GM18858 (cell line): ENCODE measurements around the gene ZCCHC8.
"Not testable (repeated sequence)": the region's sequence is repeated elsewhere in the genome, so short reads cannot be mapped to it uniquely, and the experiment has no call there.

ENCODE experiments used
- ATAC-seq: cut with Tn5 transposase; IDR thresholded peaks from one replicate; pipeline ENCODE4 v1.9.1; 2021; ENCODE audit not compliant: unreplicated experiment

ZCCHC8 gene

DNA sequence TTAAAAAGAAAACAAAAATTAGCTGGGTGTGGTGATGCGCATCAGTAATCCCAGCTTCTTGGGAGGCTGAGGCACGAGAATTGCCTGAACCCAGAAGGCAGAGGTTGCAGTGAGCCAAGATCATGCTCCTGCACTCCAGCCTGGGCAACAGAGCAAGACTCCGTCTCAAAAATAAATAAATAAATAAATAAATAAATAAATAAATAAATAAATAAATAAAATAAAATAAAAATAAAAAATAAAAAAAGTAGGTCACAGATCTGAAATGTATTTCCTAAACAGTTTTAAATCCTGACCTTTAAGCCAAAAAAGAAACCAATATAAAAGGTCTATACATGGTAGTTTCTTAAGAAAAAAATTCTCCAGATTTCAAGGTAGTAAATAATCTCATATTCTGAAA lies 12.3 kb upstream of the ZCCHC8 start:
- not testable (repeated sequence) for ATAC-seq

GRCh38 chr12:122508163-122508562 lies 7.4 kb upstream of the ZCCHC8 start:
- ATAC-seq = no peak

DNA sequence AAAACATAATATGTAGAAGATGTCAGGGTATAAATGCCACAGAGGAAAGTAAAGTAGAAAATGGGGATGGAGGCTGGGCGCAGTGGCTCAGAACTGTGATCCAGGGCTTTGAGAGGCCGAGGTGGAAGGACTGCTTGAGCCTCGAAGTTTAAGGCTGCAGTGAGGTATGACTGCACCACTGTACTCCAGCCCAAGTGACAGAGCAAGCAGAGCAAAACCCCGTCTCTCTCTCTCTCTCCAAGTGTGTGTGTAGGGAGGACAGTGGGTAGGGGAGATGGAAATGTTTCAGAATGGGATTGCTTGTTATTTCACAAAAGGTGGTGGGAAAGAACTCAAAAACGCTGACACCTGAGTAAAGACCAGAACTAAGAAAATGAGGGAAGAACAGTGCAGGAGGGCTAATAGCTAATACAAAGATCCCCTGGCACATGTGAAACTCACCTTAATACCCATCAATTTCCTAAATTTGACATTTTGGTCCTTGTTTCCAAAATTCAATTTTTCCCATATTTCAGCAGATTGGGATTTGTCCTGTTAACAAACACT lies 5.7 kb upstream of the ZCCHC8 start:
- no peak for ATAC-seq

DNA sequence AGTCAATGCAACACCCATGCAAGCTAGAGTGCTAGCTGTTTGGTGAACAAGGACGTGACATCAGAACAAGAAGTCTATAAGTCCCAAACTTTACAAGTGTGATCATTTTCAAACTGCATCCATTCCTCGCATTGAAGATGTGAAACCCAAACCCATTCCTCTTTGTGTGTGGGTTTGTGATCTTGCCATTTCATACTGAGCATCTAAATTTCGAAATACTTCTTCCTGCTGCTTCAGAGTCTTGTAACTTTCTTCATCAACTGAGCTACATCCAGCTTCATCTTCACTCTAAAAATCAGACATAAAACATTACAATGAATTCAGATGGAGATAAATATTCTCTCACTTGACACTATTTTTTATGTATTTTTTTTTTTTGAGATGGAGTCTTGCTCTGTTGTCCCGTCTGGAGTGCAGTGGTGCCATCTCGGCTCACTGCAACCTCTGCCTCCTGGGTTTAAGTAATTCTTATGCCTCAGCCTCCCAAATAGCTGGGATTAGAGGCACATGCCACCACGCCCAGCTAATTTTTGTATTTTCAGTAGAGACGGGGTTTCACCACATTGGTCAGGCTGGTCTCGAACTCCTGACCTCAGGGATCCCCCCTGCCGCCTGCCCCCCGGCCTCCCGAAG lies 4.8 kb upstream of the ZCCHC8 start:
- no peak for ATAC-seq

GRCh38 chr12:122503783-122504590 lies 3.3 kb upstream of the ZCCHC8 start:
- no peak for ATAC-seq

DNA sequence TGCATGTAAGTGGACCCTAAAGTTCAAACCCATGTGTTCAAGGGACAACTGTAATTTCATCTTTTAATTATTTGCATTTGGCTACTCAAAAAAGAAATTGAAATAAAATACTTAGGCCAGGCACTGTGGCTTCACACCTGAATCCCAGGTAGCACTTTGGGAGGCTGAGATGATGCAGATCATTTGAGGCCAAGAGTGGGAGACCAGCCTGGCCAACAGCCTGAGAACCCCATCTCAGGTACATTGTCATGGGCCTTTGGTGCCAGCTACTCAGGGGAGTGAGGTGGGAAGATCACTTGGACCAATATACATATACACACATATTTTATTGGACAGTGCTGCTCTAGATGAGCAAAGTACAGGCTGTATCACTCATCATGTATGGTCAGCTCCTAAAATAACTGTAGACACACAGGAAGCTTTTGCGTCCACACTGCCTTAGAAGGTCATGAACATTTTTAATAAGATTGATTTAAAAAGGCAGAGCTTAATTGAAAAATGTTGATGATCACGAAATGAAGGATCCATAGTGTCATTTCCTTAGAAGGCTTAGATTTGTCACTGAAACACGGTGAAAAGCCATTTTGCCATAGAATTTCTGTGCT lies 2.5 kb upstream of the ZCCHC8 start:
- no peak for ATAC-seq

DNA sequence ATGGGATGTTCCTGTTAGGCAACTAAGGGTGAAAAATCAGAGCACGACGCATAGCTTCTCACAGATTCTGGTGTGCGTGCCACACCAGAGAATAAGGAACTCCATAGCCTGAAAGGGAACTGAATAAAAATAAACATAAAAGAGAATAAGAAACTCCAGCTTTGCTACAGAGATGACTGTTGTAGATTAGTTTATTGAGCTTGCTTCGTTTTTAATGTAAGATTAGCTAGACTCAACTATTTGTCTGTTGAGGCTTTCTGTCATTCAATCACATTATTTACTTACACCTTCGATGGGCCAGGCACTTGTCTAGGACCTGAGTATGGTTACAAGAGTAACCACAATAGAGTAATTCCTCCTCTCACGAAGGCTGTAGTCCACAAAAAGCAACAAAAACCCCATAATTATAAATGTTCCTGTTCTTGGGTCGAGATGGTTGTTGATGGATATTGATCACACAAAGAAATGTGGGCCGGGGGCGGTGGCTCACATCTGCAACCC lies 807 bp upstream of the ZCCHC8 start:
- peak; percentile 2 for ATAC-seq

DNA sequence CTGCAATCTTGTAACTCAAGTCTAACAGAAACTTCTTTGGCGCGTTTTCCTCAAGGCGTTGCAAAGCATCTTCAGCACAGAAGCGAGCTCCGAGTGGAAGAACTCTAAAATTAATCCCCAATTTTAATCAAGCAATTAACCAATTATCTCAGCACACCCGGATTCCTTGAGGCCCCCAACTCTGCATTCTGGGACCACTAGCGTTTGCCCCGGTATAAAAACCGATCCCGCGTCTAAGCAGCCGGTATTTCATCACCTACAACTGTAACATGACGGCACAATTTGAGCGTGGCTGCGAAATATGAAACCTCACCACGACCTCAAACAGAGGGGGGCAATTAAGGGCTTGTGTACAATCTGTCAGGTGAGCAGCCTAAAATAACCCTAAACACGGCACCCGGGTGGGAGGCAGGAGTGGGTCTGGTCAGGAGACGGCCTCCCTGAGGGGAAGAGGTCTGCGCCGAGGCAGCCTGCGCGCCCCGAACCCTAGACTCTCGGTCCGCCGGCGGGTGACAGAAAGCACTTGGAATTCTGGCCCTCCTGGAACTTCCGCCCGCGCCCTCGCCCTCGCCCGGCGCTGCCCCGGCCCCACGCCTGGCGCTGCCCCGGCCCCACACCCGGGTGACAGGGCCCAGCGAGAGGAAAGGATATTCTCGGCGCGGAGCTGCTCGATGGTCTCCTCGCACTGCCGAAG lies 594 bp downstream of the ZCCHC8 start:
- no peak for ATAC-seq

DNA sequence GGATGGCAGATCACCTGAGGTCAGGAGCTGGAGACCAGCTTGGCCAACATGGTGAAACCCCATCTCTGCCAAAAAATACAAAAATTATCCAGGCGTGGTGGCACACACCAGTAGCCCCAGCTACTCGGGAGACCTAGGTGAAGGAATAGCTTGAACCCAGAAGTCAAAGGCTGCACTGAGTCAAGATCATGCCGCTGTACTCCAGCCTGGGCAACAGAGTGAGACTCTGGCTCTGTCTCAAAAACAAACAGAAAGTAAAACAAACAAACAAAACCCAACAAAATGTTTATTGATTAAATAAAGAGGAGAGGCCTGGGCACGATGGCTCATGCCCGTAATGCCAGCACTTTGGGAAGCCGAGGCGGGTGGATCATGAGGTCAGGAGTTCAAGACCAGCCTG lies 5.5 kb downstream of the ZCCHC8 start:
- ATAC-seq = no peak

DNA sequence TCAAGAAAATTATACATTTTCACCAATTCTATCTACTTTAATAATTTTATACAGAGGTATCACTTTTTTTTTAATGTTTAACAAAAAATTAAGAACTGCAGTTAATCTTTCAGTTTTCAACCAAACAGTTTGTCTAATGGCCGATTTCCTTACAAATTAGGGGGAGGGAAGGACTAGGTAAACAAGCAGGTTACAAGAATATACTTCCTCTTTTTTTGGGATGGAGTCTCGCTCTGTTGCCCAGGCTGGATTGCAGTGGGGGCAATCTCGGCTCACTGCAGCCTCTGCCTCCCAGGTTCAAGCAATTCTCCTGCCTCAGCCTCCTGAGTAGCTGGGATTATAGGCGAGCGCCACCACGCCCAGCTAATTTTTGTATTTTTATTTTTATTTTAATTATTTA lies 7.5 kb downstream of the ZCCHC8 start:
- not testable (repeated sequence) for ATAC-seq

GRCh38 chr12:122491991-122492390 lies 8.7 kb downstream of the ZCCHC8 start:
- ATAC-seq = no peak

- no peak for ATAC-seq
Observed at GRCh38 chr12:122489038-122489437, 11.7 kb downstream of the ZCCHC8 start.

GRCh38 chr12:122487807-122488206 lies 12.9 kb downstream of the ZCCHC8 start:
- not testable (repeated sequence) for ATAC-seq

- no peak for ATAC-seq
Observed at GRCh38 chr12:122486805-122487426, 13.8 kb downstream of the ZCCHC8 start.

DNA sequence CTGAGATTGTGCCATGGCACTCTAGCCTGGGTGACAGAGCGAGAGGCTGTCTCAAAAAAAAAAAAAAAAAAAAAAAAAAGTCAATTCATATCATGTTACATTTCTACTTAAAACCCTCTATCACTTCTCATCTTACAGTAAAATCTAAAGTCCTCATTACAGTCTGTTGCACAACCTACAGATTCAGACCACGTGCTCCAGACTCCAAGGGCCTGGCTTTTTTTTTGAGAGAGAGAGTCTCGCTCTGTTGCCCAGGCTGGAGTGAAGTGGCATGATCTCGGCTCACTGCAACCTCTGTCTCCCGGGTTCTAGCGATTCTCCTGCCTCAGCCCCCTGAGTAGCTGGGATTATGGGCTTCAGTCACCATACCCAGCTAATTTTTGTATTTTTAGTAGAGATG lies 14.4 kb downstream of the ZCCHC8 start:
- not testable (repeated sequence) for ATAC-seq

DNA sequence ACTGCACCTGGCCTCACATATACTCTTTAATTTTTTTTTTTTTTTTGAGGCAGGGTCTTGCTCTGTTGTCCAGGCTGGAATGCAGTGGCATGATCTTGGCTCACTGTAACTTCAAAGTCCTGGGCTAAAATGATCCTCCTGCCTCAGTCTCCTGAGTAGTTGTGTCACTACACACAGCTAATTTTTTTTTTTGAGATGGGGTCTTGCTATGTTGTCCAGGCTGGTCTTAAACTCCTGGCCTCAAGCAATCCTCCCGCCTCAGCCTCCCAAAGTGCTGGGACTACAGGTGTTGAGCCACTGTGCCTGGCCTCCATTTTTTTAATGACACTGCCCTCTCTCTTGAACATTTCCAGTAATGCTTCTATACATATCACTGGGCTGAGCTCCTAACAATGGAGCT lies 16.3 kb downstream of the ZCCHC8 start:
- not testable (repeated sequence) for ATAC-seq

DNA sequence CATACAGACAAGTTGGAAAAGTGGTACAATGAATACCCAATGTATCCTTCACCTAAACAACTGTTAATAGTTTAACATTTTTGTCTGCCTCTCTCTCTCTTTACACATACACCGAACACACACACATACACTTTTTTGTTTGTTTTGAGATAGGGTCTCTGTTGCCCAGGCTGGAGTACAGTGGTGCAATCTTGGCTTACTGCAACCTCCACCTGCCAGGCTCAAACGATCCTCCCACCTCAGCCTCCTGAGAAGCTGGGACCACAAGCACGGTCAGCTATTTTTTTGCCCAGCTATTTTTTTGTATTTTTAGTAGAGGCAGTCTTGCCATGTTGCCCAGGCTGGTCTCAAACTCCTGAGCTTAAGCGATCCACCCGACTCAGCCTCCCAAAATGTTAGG lies 16.8 kb downstream of the ZCCHC8 start:
- ATAC-seq = no peak

DNA sequence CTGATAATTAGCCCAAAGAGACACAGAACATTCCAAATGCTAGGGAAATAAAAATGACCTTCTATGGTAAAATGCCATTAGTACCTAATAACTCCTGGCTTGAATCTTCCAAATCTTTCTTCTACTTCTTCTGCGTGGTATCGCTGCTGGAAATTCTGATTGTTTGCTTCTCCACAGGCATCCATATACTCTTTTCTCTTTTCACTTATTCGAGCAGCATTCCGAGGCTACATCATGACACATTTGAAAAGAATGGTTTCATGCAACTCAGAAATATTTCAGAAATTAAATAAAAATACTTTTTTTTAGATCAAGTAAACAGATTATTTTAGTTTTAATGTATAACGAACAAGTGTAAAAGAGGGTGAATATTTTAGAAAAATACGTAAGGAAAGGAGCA lies 18.9 kb downstream of the ZCCHC8 start:
- ATAC-seq = no peak

DNA sequence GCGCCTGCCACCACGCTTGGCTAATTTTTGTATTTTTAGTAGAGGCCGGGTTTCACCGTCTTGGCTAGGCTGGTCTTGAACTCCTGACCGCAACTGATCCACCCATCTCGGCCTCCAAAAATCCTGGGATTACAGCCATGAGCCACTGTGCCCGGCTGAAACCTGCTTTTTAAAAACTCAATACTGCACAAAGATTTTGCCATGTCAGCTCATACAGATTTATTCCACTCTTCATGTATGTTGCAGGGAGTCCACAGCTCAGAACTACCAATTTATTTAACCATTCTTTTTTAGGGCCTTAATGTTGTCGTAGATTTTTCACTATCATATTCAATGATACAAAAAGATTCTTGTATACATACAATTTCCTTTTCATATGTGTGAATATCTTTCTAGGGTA lies 20.0 kb downstream of the ZCCHC8 start:
- no peak for ATAC-seq

DNA sequence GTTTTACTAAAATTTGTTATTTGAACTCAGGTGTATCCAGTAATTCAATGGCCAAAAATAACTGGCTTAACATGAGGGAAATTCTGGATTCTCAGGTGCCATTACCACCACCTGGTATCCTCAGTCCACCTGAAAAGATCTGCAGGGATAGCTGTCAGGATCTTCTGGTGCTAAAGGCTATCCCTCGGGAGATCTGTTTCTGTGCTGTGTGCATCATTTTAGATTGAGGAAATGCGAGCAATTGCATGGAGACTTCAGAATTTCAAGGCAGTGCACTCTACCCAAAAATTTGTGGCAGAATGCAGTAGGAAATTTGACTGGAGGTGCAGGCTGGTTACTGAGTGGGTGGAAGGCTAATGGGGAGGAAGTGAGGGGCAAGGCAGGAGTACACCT lies 26.4 kb downstream of the ZCCHC8 start:
- no peak for ATAC-seq
